Measurements from ENCODE around the gene XRCC1. TPM values are rescaled to one million over a fixed set of nuclear protein-coding genes. Genes with fewer than 3 reads are reported as not detected.

The XRCC1 gene
- polyA plus RNA-seq, 1 donor from 2014 or later = 18.6 TPM

GRCh38 chr19:43533546-43534304 lies 41.6 kb downstream of the XRCC1 start:
- Histone ChIP-seq H3K9me2 (ENCODE audit: insufficient read depth, low read length) (no peaks in the 10 kb centered on the region), H3K79me2 (replicated peaks; ENCODE audit: insufficient read depth, low read length) (no peaks in the 10 kb centered on the region), H2AFZ (ENCODE audit: low read depth, low read length) (peak overlapping the region; percentile 69), H3K9ac (ENCODE audit: low read length) (peak overlapping the region; percentile 71), H3K4me3 (ENCODE audit: low read length) (peak overlapping the region; percentile 76), H3F3A (ENCODE audit: insufficient read depth, low read length, poor library complexity, severe bottlenecking) (no peaks in the 10 kb centered on the region), H3K27ac (ENCODE audit: low read length) (peak overlapping the region; percentile 79), H3K36me3 (ENCODE audit: insufficient read depth, low read length) (peaks cover 6% of the 10 kb centered on the region), H3K27me3 (ENCODE audit: insufficient read depth, low read depth, low read length) (no peaks in the 10 kb centered on the region), H4K20me1 (ENCODE audit: insufficient read depth) (no peaks in the 10 kb centered on the region), H3K4me2 (ENCODE audit: low read length) (peak overlapping the region; percentile 23), H3K9me3 (ENCODE audit: low read length) (no peaks in the 10 kb centered on the region)
- TF ChIP-seq, protein P1, sequence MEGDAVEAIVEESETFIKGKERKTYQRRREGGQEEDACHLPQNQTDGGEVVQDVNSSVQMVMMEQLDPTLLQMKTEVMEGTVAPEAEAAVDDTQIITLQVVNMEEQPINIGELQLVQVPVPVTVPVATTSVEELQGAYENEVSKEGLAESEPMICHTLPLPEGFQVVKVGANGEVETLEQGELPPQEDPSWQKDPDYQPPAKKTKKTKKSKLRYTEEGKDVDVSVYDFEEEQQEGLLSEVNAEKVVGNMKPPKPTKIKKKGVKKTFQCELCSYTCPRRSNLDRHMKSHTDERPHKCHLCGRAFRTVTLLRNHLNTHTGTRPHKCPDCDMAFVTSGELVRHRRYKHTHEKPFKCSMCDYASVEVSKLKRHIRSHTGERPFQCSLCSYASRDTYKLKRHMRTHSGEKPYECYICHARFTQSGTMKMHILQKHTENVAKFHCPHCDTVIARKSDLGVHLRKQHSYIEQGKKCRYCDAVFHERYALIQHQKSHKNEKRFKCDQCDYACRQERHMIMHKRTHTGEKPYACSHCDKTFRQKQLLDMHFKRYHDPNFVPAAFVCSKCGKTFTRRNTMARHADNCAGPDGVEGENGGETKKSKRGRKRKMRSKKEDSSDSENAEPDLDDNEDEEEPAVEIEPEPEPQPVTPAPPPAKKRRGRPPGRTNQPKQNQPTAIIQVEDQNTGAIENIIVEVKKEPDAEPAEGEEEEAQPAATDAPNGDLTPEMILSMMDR (IDR thresholded peaks at IDR 0.05; ENCODE audit: poor library complexity, severe bottlenecking) = no peak
- TF ChIP-seq EP300 (conservative IDR thresholded peaks at IDR 0.05; ENCODE audit: poor library complexity, severe bottlenecking) = peak; percentile 13
- TF ChIP-seq, protein P2, sequence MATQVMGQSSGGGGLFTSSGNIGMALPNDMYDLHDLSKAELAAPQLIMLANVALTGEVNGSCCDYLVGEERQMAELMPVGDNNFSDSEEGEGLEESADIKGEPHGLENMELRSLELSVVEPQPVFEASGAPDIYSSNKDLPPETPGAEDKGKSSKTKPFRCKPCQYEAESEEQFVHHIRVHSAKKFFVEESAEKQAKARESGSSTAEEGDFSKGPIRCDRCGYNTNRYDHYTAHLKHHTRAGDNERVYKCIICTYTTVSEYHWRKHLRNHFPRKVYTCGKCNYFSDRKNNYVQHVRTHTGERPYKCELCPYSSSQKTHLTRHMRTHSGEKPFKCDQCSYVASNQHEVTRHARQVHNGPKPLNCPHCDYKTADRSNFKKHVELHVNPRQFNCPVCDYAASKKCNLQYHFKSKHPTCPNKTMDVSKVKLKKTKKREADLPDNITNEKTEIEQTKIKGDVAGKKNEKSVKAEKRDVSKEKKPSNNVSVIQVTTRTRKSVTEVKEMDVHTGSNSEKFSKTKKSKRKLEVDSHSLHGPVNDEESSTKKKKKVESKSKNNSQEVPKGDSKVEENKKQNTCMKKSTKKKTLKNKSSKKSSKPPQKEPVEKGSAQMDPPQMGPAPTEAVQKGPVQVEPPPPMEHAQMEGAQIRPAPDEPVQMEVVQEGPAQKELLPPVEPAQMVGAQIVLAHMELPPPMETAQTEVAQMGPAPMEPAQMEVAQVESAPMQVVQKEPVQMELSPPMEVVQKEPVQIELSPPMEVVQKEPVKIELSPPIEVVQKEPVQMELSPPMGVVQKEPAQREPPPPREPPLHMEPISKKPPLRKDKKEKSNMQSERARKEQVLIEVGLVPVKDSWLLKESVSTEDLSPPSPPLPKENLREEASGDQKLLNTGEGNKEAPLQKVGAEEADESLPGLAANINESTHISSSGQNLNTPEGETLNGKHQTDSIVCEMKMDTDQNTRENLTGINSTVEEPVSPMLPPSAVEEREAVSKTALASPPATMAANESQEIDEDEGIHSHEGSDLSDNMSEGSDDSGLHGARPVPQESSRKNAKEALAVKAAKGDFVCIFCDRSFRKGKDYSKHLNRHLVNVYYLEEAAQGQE (IDR thresholded peaks at IDR 0.05; ENCODE audit: borderline replicate concordance) = peak; percentile 4

DNA sequence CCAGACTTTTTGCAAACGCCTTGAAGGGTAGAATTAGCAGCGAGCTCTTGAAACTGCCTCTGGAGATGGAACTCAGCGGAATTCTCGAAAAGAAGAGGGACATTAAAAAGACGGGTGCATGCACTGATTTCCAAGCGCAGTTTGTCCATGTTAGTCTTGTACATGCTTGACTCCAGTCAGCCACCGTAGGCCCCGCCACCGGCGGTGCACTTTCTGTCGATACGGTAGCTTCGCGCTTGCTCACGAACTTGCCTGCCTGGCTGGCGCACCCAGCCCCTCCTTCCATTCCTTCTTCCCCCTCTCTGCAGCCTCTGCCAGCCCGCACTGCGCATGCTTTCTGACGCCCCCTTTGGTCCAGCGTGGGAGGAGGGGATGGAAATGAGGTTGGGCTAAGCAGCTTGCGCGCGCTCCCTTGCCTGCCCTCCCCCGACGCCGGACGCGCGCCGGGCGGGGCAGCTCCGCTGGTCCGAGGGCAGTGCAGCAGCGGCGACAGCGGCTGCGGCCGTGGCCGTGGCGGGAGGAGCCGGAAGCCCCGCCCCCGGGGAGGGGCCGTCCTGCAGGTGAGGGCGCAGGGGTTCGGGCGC lies 42.3 kb downstream of the XRCC1 start, which contains the start of gene ZNF575:
Gene ZNF575, plus strand, starts transcription at position 227 of the 584 bp plus-strand sequence. CDS start 1,235 bp downstream, outside the sequence.
- Histone ChIP-seq H4K20me1 (ENCODE audit: insufficient read depth) (no peaks in the 10 kb centered on the region), H3K36me3 (ENCODE audit: insufficient read depth, low read length) (no peaks in the 10 kb centered on the region), H3K9me2 (ENCODE audit: insufficient read depth, low read length) (no peaks in the 10 kb centered on the region), H3K27me3 (ENCODE audit: insufficient read depth, low read depth, low read length) (no peaks in the 10 kb centered on the region), H3K9ac (ENCODE audit: low read length) (peak within 1 kb of the TSS; percentile 71), H3K9me3 (ENCODE audit: low read length) (no peaks in the 10 kb centered on the region), H3K27ac (ENCODE audit: low read length) (peak within 1 kb of the TSS; percentile 79), H3K4me2 (ENCODE audit: low read length) (peak within 1 kb of the TSS; percentile 88), H3K4me3 (ENCODE audit: low read length) (peak within 1 kb of the TSS; percentile 76), H3F3A (ENCODE audit: insufficient read depth, low read length, poor library complexity, severe bottlenecking) (no peaks in the 10 kb centered on the region), H3K79me2 (replicated peaks; ENCODE audit: insufficient read depth, low read length) (no peaks in the 10 kb centered on the region), H2AFZ (ENCODE audit: low read depth, low read length) (peak within 1 kb of the TSS; percentile 82)
- TF ChIP-seq SMC3 (conservative IDR thresholded peaks at IDR 0.05; ENCODE audit: poor library complexity) (peak; percentile 8), RAD21 (conservative IDR thresholded peaks at IDR 0.05) (peak; percentile 23), TAF1 (IDR thresholded peaks at IDR 0.05; ENCODE audit: low read depth) (no peak), EP300 (conservative IDR thresholded peaks at IDR 0.05; ENCODE audit: poor library complexity, severe bottlenecking) (peak; percentile 47), POLR2AphosphoS5 (IDR thresholded peaks at IDR 0.05) (peak; percentile 69), MXI1 (conservative IDR thresholded peaks at IDR 0.05; ENCODE audit: poor library complexity, severe bottlenecking) (peak; percentile 73), EZH2 (IDR thresholded peaks at IDR 0.05; ENCODE audit: borderline replicate concordance, insufficient read depth, low read length, poor library complexity, severe bottlenecking) (no peak)
- TF ChIP-seq, protein P2 (IDR thresholded peaks at IDR 0.05; ENCODE audit: borderline replicate concordance) = peak; percentile 27
- TF ChIP-seq, protein P1 (IDR thresholded peaks at IDR 0.05; ENCODE audit: poor library complexity, severe bottlenecking) = peak; percentile 46

Data from neural cell (in vitro differentiated cells).